Stomach (tissue), 9 donors: ENCODE results near the gene CRTC1. TPM values are rescaled to one million over a fixed set of nuclear protein-coding genes. Genes with fewer than 3 reads are reported as not detected.

ENCODE experiments used
- DNase-seq, 2 donors: peaks; one replicate each; pipeline versions ENCODE4 v3.0.0 to v3.0.0-alpha.2; 2013 to 2019
- H3K27ac ChIP-seq, 5 donors: fragments of 200-600 bp in 4 of 5; sonication (generic) in 4 of 5; one replicate each; pipeline ENCODE4 v1.5.1; 2013 to 2019; ENCODE audit warnings: mild to moderate bottlenecking in 1 of 5, moderate library complexity in 1 of 5
- H3K27me3 ChIP-seq, 3 donors: fragments of 200-600 bp; sonication (generic); one replicate each; pipeline ENCODE4 v1.5.1; 2017 to 2019; ENCODE audit warnings: mixed run types in 1 of 3
- H3K36me3 ChIP-seq, 4 donors: fragments of 200-600 bp; sonication (generic); 1 replicate in 3 of 4; 2 replicates in 1 of 4; pipeline ENCODE4 v1.5.1; 2016 to 2019
- H3K4me1 ChIP-seq, 4 donors: fragments of 200-600 bp; sonication (generic); one replicate each; pipeline ENCODE4 v1.5.1; 2016 to 2019
- H3K4me3 ChIP-seq, 4 donors: fragments of 200-600 bp; sonication (generic) in 3 of 4; one replicate each; pipeline ENCODE4 v1.5.1; 2016 to 2019; ENCODE audit warnings: mild to moderate bottlenecking in 1 of 4
- H3K9me3 ChIP-seq, 4 donors: fragments of 200-600 bp; sonication (generic); one replicate each; pipeline ENCODE4 v1.5.1; 2016 to 2019
- CTCF ChIP-seq, 7 experiments: fragments of 450-650 bp in 4 of 7; fragments of 200-600 bp in 3 of 7; sonication (generic) in 3 of 7; IDR thresholded peaks; one replicate each; pipeline ENCODE4 v1.5.1; 2016 to 2019; ENCODE audit warnings: antibody characterized with exemption in 7 of 7, control low read depth in 2 of 7, mild to moderate bottlenecking in 1 of 7
- EP300 ChIP-seq: sonication (generic); formaldehyde crosslinking; IDR thresholded peaks from one replicate; pipeline ENCODE4 v1.6.1; 2017; ENCODE audit warnings: antibody characterized with exemption
- POLR2A ChIP-seq, 4 donors: fragments of 450-650 bp; IDR thresholded peaks; one replicate each; pipeline ENCODE4 v1.6.1; 2016; ENCODE audit warnings: antibody characterized with exemption in 4 of 4, control low read depth in 2 of 4, mild to moderate bottlenecking in 1 of 4, moderate library complexity in 1 of 4
- POLR2AphosphoS5 ChIP-seq, 3 donors: sonication (generic); formaldehyde crosslinking; IDR thresholded peaks; one replicate each; pipeline ENCODE4 v1.6.1; 2016; ENCODE audit warnings: antibody characterized with exemption in 3 of 3
- WGBS, 5 donors: extraction: QIAGEN DNeasy Blood & Tissue Kit in 3 of 5; methylation state at CpG; one replicate each; pipeline versions ENCODE4 v1.1.5 to v1.1.7; 2013 to 2018; 5-methylcytosine and 5-hydroxymethylcytosine counted together
- intact Hi-C: fragments of 100-400 bp; cut with DNase I; formaldehyde crosslinking; loops from one replicate; pipeline ENCODE4 v1.15.1; 2023; ENCODE audit warnings: low total_unique reads
- polyA plus RNA-seq, 3 donors: library from polyadenylated mRNA; stranded (reverse); fragments of 200-250 nt; gene quantifications; one replicate each; pipeline ENCODE4 v1.2.3, GENCODE V29; 2013
- total RNA-seq, 5 donors: library from RNA; depleted of rRNA; stranded (reverse); fragments of >200 nt; gene quantifications; one replicate each; pipeline versions ENCODE4 v1.1.0 to v1.2.3, GENCODE V29; 2014 to 2016
- donor health status: healthy with polysubstance abuse.
- donor health status: Bipolar disorder and iron deficiency.
- donor health status: healthy.

Gene CRTC1
- total and polyA plus RNA-seq, 8 donors, result 4.2 to 28.0 (median 4.6) TPM; not detected in 1

GRCh38 chr19:18708452-18709231 lies 25.2 kb downstream of the CRTC1 start:
- no peaks in the 10 kb centered on the region for H3K9me3 ChIP-seq
- TF ChIP-seq POLR2A (IDR thresholded peaks at IDR 0.05), result no peak
- WGBS, 5 donors, result 56 to 87% (median 79%) methylated on average over 17 to 25 of the region's 25 CpGs
- H3K27ac ChIP-seq, result no peak overlapping the region
- H3K4me1 ChIP-seq, result peaks cover 11 to 51% (median 25%) of the 10 kb centered on the region in 4 donors
- H3K27me3 ChIP-seq, result no peaks in the 10 kb centered on the region
- intact Hi-C loops, result no loop called here
- H3K36me3 ChIP-seq, result peaks cover 0 to 2% (median 0%) of the 10 kb centered on the region in 4 donors
- peak in 1 of 2 donors; percentile 56 for DNase-seq
- H3K4me3 ChIP-seq, result no peak overlapping the region

GRCh38 chr19:18709546-18709945 lies 26.1 kb downstream of the CRTC1 start:
- WGBS, 5 donors, result 88 to 97% (median 92%) methylated on average over 8 to 10 of the region's 10 CpGs
- Histone ChIP-seq H3K4me3 (no peak overlapping the region), H3K36me3 (peaks cover 0 to 5% (median 0%) of the 10 kb centered on the region in 4 donors), H3K9me3 (no peaks in the 10 kb centered on the region), H3K27me3 (no peaks in the 10 kb centered on the region), H3K4me1 (peaks cover 11 to 54% (median 28%) of the 10 kb centered on the region in 4 donors), H3K27ac (no peak overlapping the region)
- intact Hi-C loops, result no loop called here
- TF ChIP-seq EP300 (no peak), CTCF (IDR thresholded peaks at IDR 0.05) (no peak), POLR2A (IDR thresholded peaks at IDR 0.05) (no peak)
- DNase-seq, result no peak

- no peaks in the 10 kb centered on the region for H3K9me3 ChIP-seq
- no peak overlapping the region for H3K27ac ChIP-seq
- intact Hi-C loops, result no loop called here
- H3K4me3 ChIP-seq, result no peak overlapping the region
- 79 to 87% (median 82%) methylated on average over 11 of the region's 11 CpGs for WGBS, 5 donors
- no peaks in the 10 kb centered on the region for H3K27me3 ChIP-seq
- no peak for DNase-seq
- peaks cover 11 to 54% (median 28%) of the 10 kb centered on the region in 4 donors for H3K4me1 ChIP-seq
- no peak for TF ChIP-seq EP300
- no peak for TF ChIP-seq CTCF (IDR thresholded peaks at IDR 0.05)
- no peak for TF ChIP-seq POLR2AphosphoS5 (IDR thresholded peaks at IDR 0.05)
- TF ChIP-seq POLR2A (IDR thresholded peaks at IDR 0.05), result no peak
- peaks cover 0 to 5% (median 0%) of the 10 kb centered on the region in 4 donors for H3K36me3 ChIP-seq
Observed at GRCh38 chr19:18710186-18710585, 26.7 kb downstream of the CRTC1 start.

- intact Hi-C loops, result no loop called here
- H3K27ac ChIP-seq, result peak overlapping the region in 3 of 5 donors; percentile 23 to 68 (median 52)
- peaks cover 0 to 9% (median 0%) of the 10 kb centered on the region in 4 donors for H3K36me3 ChIP-seq
- TF ChIP-seq EP300 (no peak), POLR2AphosphoS5 (IDR thresholded peaks at IDR 0.05) (no peak), CTCF (IDR thresholded peaks at IDR 0.05) (no peak), POLR2A (IDR thresholded peaks at IDR 0.05) (no peak)
- no peaks in the 10 kb centered on the region for H3K9me3 ChIP-seq
- H3K4me1 ChIP-seq, result peaks cover 11 to 54% (median 28%) of the 10 kb centered on the region in 4 donors
- DNase-seq, result peak in 1 of 2 donors; percentile 86
- H3K4me3 ChIP-seq, result no peak overlapping the region
- WGBS, 5 donors, result 60 to 80% (median 66%) methylated on average over 26 to 28 of the region's 28 CpGs
- no peaks in the 10 kb centered on the region for H3K27me3 ChIP-seq
Observed at GRCh38 chr19:18710996-18711751, 27.7 kb downstream of the CRTC1 start.
